ENCODE measurements around the gene SNX33.
"Not testable (repeated sequence)": the region's sequence is repeated elsewhere in the genome, so short reads cannot be mapped to it uniquely, and the experiment has no call there.

SNX33 gene

DNA sequence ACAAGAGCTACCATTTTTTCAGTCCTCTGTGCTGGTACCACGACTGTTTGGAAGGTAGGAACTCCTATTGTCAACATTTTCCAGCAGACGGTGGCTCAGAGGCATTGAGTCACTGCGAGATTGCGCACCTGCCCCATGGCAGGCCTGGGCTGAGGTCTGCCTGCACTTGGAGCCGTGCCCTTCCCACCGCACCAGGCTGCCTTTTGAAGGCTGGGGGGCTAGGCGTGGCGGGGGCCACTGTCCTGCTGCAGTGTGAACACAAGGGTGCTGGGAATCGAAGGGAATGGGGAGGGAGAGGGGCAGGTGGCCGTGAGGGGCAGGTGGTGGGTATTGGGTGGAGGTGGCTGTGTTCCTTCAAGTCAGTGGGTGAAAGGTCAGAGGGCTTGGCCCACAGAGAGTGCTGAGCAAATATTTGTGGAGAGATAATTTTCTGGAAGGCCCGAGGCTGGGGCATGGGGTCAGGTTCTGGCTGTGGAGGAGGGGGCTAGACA, 16.3 kb downstream of the SNX33 start:
- no peak for DNase-seq

DNA sequence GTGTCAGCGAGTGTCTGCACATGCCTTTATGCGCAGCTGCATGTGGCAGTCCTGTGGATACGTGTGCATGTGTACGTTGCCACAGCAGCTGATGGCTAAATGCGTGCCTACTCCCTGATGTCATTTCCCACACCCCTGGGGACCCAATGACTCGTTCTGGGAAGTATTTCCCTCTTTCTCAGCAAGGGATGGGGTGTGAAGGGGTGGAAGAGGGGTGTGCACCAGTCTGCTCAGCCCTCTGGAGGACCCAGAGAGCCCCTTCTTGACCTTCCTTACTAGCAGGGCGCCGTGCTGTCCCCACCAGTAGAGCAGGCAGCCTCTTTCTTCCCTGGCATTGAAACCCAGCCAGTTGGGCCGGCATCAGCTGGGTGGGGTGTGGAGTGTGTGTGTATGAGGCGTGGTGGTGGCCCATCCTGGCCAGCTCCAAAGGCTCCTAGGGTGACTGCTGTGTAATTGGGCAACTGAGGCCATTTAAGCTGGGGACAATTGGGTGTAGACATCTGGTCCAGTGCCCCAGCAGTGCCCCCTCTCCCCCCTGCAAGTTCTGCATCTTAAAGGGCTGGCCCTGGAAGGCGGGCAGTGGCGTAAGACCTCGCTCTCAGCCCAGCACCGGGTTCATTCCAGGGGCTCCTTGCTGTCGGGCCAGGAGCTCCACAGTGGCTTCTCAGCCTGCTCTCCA, 19.2 kb downstream of the SNX33 start:
- DNase-seq: no peak

DNA sequence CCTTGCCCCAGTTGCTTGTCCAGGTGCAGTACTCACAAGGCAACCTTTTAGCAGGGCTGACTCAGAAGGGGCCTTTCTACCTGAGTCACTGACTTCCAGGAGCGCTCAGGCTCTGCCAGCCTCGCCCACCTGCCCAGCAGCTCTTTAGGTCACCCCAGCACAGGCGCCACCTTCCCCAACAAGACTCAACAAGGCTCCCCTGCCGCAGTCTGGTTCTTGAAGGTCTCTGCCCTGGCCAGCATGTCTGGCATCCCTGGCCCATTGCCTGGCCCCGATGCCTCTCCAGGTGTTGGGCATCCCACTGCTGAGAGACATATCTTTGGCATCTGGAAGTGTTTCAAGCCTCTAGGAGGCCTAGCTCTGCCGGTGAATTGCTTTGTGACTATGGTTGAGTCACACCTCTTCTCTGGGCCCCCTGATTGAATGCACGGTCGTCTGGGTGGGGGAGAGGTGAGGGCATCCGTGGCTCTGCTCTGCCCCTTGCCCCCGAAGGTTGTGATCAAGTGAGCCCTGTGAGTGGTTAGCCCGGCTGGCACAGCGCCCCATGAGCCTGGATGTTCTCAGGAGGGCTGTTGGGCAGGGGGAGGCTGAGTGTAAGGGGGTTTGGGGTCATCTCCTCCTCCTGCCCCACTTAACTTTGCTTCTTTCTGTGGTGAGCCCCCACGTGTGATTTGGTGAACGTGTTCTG, 21.6 kb downstream of the SNX33 start:
- DNase-seq: no peak

GRCh38 chr15:75669879-75670212, 22.1 kb downstream of the SNX33 start:
- DNase-seq: no peak

GRCh38 chr15:75671730-75672602, 24.3 kb downstream of the SNX33 start:
- no peak for DNase-seq

DNA sequence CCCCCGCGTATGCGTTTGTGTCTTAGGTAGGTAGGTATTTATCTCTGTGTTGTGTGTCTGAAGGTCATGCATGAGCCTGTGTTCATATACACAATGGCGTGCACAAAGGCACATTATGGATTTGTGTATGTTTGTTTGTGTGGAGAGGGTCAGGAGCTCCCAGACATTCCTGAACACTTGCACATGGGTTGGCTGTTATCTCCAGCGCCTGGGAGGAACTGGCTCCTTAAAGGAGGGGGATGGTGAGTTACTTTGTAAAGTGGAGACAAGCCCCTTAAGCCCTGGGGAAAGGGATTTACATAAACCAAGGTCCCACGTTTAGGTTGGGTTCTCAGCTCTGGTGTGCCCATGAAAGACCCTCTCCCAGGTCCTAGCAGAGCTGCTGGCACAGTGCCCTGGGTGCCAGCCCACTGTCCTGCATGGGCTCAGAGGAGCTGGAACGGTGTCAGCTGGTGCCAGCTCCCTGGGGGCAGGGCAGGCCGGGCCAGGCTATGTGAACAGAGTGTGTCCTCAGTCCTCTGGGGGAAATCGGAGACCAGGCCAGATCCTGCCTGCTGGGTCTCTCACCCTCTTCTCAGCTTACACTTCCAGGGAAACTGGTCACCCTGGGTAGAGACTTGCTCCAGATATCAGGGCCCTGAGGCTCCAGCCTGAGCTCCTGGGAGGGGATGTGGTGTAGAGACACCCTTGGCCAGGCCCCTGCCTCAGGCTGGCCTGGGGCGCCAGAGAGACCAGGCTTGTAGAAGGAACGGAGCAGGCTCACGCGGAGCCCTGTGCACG, 25.1 kb downstream of the SNX33 start:
- no peak for DNase-seq

DNA sequence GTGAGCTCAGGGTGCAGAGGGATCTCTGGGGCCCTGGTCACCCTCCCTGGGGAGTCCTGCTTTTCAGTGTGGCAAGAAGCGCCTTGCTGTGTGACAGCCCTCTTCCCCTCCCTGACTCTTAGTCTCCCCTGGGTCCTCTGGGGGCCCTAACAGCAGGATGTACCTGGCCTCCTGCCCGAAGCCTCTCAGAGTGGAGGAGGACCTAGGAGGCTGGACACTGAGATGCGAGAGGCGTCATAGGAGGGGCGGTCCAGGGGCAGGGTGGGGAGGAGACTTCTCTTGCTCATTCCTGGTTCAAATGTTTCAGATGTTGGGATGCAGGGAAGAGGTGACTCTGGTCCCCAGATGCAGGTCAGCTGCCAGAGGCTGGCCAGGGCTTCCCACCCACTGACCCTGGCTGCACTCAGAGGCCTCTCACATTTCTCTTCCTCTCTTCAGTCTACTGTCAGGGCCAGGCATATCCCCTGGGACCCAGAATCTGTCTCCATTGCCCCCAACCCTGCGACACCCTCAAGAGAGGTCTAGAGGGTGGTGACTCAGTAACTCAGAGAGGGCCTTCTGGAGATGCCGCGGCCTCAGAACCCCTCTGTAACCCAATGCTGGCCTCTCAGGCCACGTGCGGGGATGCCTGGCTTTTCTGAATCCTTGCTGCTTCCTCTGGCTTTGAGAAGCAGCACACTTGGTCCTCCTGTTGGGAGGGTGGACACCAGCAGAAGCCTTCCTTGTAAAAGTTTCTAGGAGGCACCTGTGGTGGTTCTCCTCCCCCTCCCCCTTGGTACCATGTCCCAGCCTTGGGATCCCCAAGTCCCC, 25.9 kb downstream of the SNX33 start:
- DNase-seq: no peak

DNA sequence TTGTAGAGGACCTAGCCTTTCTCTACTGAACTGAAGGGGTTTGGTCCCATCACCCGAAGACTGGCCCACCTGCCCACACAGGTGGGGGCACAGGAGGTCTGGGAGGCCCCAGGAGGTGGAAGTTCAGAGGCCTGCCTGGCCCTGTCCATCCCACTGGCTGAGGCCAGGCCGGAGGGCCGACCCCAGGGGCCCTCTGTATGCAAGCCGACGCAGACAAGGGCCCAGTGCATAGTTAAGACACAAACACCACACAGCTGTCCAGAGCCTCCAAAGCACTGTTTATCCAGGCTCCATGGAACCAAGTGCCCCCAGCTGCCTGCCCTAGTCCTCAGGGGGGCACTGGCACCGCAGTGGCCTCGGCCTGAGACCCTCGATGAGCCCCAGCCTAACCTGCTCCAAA, 26.7 kb downstream of the SNX33 start:
- DNase-seq: no peak

DNA sequence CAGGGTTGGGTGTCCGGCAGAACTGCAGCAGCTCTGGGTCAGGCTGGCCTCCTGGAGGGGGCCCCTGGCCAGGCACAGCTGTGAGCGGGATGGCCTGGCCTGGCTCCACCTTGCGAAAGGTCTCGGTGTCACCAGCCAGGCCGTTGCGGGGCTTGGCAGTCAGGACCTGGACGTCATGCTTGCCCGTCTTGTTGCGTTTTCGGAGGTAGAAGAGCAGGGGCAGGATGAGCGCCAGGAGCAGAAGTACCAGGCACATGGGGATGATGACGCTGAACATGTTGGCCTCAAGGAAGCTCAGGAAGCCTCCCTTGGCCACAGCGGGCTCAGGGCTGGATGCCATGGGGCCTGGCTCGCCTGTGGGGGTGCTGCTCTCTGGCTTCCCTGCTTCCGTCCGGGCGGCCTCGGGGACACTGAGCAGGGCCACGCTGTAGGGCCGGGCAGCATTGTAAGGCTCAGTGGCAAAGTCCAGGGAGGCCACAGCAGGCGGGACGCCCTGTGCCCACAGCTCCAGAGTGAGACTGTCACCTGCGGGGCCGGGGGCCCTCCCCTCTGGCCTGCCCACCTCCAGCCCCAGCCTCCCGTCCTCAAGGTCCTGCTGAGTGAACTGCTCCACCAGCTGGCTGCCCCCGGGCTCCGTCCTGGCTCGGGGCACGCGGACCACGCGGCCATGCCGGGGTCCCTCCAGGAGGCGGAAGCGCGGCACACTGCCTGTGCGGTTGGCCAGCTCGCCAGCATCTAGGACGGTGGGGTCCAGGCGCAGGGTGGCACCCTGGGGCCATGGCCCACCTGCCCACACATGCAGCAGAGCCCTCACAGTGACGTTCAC, 28.1 kb downstream of the SNX33 start:
- DNase-seq: no peak

DNA sequence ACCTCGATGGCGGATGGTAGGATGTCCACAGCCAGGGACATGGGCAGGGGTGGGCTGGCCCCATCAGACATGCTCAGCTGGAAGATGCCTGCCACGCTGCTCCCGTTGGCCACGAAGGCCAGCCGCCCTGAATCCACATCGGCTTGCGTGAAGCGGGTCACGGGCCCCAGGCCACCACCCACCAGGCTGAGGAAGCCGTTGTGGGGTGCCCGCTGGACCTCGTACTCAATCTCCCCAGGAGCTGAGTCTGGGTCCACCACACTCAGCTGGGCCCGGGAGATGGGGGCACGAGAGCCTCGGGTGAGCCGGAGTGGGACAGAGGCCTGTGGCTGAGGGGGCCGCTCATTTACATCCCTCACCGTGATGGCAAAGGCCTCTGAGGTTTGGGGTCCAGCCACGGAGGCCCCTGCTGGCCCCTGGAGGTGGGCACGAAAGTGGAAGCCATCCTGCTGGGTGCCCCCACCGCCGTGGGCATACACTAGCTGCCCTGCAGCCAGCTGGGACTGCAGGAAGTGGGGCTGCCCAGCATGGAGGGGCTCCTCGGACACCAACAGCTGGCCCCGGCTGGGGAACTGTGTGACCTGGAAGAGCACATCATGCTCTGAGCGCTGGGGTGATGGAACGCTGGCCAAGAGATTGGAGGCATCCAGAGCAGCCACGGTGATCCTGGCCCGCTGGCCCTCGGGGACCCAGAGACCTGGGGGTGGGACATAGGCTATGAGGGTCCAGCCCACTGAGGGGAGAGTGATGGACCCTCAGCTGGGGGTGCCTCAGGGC, 29.2 kb downstream of the SNX33 start:
- DNase-seq: no peak

- DNase-seq: no peak
Measured at GRCh38 chr15:75677465-75678323, 30.0 kb downstream of the SNX33 start.

DNA sequence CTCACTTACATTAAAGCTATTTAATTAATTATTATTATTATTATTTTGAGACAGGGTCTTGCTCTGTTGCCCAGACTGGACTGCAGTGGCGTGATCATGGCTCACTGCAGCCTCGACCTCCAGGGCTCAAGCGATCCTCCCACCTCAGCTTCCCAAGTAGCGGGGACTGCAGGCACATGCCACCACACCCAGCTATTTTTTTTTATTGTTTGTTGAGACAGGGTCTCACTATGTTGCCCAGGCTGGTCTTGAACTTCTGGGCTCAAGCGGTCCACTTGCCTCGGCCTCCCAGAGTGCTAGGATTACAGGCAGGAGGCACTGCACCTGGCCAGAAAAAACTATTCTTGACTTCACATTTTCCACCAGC, 30.6 kb downstream of the SNX33 start:
- DNase-seq: not testable (repeated sequence)

DNA sequence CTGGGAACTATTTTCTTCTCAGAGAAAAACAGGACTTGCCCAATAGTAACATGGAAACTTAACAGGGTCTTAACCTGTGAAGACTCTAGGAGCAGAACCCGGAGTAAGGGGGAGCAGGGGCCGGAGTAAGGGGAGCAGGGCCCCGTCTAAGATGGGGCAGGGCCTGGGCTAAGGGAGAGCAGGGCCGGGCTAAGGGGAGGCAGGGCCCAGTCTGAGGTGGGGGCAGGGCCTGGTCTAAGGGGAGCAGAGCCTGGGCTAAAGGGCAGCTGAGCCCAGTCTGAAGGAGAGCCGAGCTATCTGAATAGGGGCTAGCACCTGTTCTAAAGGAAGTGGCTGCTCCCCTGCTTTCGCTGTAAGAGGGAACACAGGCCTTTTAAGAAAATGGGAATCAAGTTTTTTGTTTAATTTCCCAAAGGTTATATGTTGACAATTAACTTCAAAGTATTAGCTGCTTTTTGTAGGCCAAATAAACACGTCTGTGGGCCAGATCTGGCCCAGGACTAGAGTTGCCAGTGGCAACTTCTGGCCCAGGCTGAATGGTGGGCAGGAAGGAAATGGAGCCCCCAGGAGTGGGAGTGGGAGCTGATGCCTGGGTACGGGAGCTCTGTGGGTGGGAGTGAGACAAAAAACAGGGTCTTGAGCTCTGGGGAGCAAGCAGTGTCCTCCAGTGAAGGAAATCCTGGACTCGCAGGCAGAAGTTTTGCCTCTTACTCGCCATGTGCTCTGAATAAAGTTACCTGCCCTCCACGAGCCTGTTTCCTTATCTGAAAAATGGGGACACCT, 32.5 kb downstream of the SNX33 start:
- DNase-seq: no peak

GRCh38 chr15:75682181-75683135, 34.7 kb downstream of the SNX33 start:
- no peak for DNase-seq

- peak; percentile 73 to 79 for DNase-seq
Measured at GRCh38 chr15:75683646-75684312, 36.1 kb downstream of the SNX33 start.

DNA sequence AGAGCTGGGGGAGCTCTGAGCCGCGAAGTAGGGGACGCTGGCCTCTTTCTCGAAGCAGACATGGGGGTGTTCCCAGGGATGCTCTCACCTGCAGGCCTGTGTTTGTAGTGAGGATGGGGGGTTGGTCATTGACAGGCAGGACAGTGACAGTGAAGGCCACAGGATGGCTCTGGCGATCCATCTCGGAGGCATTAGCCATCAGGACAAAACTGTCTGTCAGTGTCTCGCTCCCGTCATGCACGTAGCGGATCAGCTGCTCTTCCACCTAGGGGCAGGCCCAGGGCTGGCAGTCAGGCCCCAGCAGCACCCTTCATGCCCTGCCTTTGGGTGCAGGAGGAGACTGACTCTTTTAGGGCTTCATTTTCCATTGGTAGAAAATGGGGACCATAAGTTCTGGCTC, 36.9 kb downstream of the SNX33 start:
- no peak for DNase-seq

GRCh38 chr15:75685195-75685594, 37.5 kb downstream of the SNX33 start:
- no peak for DNase-seq

All from activated CD4-positive, alpha-beta T cell treated with anti-CD3 and anti-CD28 coated beads, Interleukin-2, amount 50 U/mL, for 48 hours (primary cell).